SK-N-MC (cell line): ENCODE results near the gene CACNA1E.

Source experiments
- EZH2 ChIP-seq: fragments of 200-600 bp; sonication (generic); IDR thresholded peaks from one replicate; pipeline ENCODE4 v1.6.1; 2017; ENCODE audit warnings: antibody characterized with exemption
- FOXP2 ChIP-seq: optimal IDR thresholded peaks from 2 replicates; pipeline ENCODE3; 2011; ENCODE audit warnings: mild to moderate bottlenecking, moderate library complexity; ENCODE audit not compliant: insufficient read depth; ENCODE audit errors: extremely low read length, control extremely low read depth
- POLR2AphosphoS5 ChIP-seq: IDR thresholded peaks from 2 replicates; pipeline ENCODE4 v1.6.1; 2012; ENCODE audit warnings: mild to moderate bottlenecking, low read depth, low read length, borderline replicate concordance

- TF ChIP-seq POLR2AphosphoS5 = no peak
- no peak for TF ChIP-seq EZH2
- no peak for TF ChIP-seq FOXP2
Observed at GRCh38 chr1:181646710-181647109, 163.4 kb downstream of the CACNA1E start.
